IMR-90 (cell line): Measurements from ENCODE around the gene DACT1. TPM values are rescaled to one million over a fixed set of nuclear protein-coding genes. Genes with fewer than 3 reads are reported as not detected.

Experiments used
- ATAC-seq: fragments of 200-7000 bp; cut with Tn5 transposase; 2 replicates; pipeline ENCODE4 v1.9.1; 2020; ENCODE audit warnings: low read depth, mild to moderate bottlenecking, moderate library complexity
- BruUV-seq: library from RNA; stranded (reverse); fragments of 400-500 nt; replicated peaks from 2 replicates; lab custom pipeline; 2021; lab: Mats Ljungman, UMichigan
- CTCF ChIA-PET: fragments of 300-600 bp; formaldehyde crosslinking; extraction: SDS; loops from one replicate; lab custom pipeline; 2021; ENCODE audit warnings: antibody characterized with exemption; lab: Yijun Ruan, JAX
- POLR2A ChIA-PET: fragments of 300-600 bp; sonication (Branson Sonifier 250); formaldehyde crosslinking; loops from one replicate; lab custom pipeline; 2022; ENCODE audit warnings: antibody characterized with exemption; ENCODE audit not compliant: unreplicated experiment; lab: Charles Lee
- DNase-seq: peaks from one replicate; pipeline ENCODE4 v3.0.0; 2013
- H2AFZ ChIP-seq: replicated peaks from 2 replicates; pipeline ENCODE3; 2013; ENCODE audit warnings: low read length, mild to moderate bottlenecking; ENCODE audit not compliant: poor library complexity
- H2AK5ac ChIP-seq: 2 replicates; pipeline ENCODE4 v1.6.1; 2013; ENCODE audit warnings: low read depth, low read length, inconsistent platforms
- H2AK9ac ChIP-seq: replicated peaks from 2 replicates; pipeline ENCODE3; 2013; ENCODE audit warnings: mild to moderate bottlenecking, low read depth, low read length, moderate library complexity; ENCODE audit not compliant: poor library complexity
- H2BK120ac ChIP-seq: 2 replicates; pipeline ENCODE4 v1.6.1; 2013; ENCODE audit warnings: low read depth, low read length, inconsistent platforms
- H2BK15ac ChIP-seq: 3 replicates; pipeline ENCODE4 v1.6.1; 2013; ENCODE audit warnings: low read depth, low read length, inconsistent platforms
- H2BK20ac ChIP-seq: 2 replicates; pipeline ENCODE4 v1.6.1; 2013; ENCODE audit warnings: low read depth, mild to moderate bottlenecking, inconsistent platforms, low read length, moderate library complexity
- H2BK5ac ChIP-seq: 2 replicates; pipeline ENCODE4 v1.6.1; 2013; ENCODE audit warnings: mild to moderate bottlenecking, low read depth, low read length, inconsistent platforms; ENCODE audit not compliant: poor library complexity, severe bottlenecking
- H3K14ac ChIP-seq: replicated peaks from 2 replicates; pipeline ENCODE4 v1.6.1; 2013; ENCODE audit warnings: low read depth, low read length, inconsistent platforms
- H3K18ac ChIP-seq: 2 replicates; pipeline ENCODE4 v1.6.1; 2013; ENCODE audit warnings: low read depth, low read length, control low read depth
- H3K23ac ChIP-seq: 2 replicates; pipeline ENCODE4 v1.6.1; 2013; ENCODE audit warnings: low read depth, low read length, inconsistent platforms
- H3K27ac ChIP-seq: 2 replicates; pipeline ENCODE4 v1.5.1; 2013; ENCODE audit warnings: mild to moderate bottlenecking, control low read depth, low read length; ENCODE audit not compliant: insufficient read depth
- H3K27me3 ChIP-seq: 2 replicates; pipeline ENCODE4 v1.6.1; 2013; ENCODE audit warnings: low read length; ENCODE audit not compliant: control insufficient read depth, insufficient read depth
- H3K36me3 ChIP-seq: 2 replicates; pipeline ENCODE4 v1.6.1; 2013; ENCODE audit warnings: low read length, mixed read lengths; ENCODE audit not compliant: control insufficient read depth, insufficient read depth
- H3K4ac ChIP-seq: 2 replicates; pipeline ENCODE4 v1.6.1; 2013; ENCODE audit warnings: low read depth, low read length, inconsistent platforms
- H3K4me1 ChIP-seq: 2 replicates; pipeline ENCODE4 v1.6.1; 2013; ENCODE audit warnings: low read length, mixed read lengths; ENCODE audit not compliant: control insufficient read depth, insufficient read depth
- H3K4me2 ChIP-seq: 2 replicates; pipeline ENCODE4 v1.6.1; 2013; ENCODE audit warnings: low read depth, mild to moderate bottlenecking, control low read depth, low read length, moderate library complexity
- H3K4me3 ChIP-seq: 2 replicates; pipeline ENCODE4 v1.5.1; 2013; ENCODE audit warnings: low read depth, mild to moderate bottlenecking, control low read depth, low read length, moderate library complexity; ENCODE audit not compliant: insufficient read depth
- H3K56ac ChIP-seq: 2 replicates; pipeline ENCODE4 v1.6.1; 2013; ENCODE audit warnings: low read length, inconsistent platforms; ENCODE audit not compliant: insufficient read depth; ENCODE audit errors: extremely low read depth
- H3K79me1 ChIP-seq, 2 experiments: 2 replicates each; pipeline ENCODE4 v1.6.1; 2013; ENCODE audit warnings: low read length in 2 of 2, inconsistent platforms in 1 of 2, low read depth in 1 of 2
- H3K9ac ChIP-seq: 2 replicates; pipeline ENCODE4 v1.6.1; 2013; ENCODE audit warnings: low read depth, low read length, control low read depth
- H3K9me1 ChIP-seq: 2 replicates; pipeline ENCODE4 v1.6.1; 2013; ENCODE audit warnings: low read length, inconsistent platforms; ENCODE audit not compliant: insufficient read depth
- H3K9me3 ChIP-seq: 2 replicates; pipeline ENCODE4 v1.6.1; 2013; ENCODE audit warnings: low read length; ENCODE audit not compliant: control insufficient read depth, insufficient read depth
- H4K20me1 ChIP-seq: 2 replicates; pipeline ENCODE4 v1.6.1; 2013; ENCODE audit warnings: low read length, inconsistent platforms; ENCODE audit not compliant: insufficient read depth
- H4K5ac ChIP-seq: 2 replicates; pipeline ENCODE4 v1.6.1; 2013; ENCODE audit warnings: mild to moderate bottlenecking, low read depth, low read length, control low read depth
- H4K8ac ChIP-seq, 2 experiments: 2 replicates each; pipeline ENCODE4 v1.6.1; 2013; ENCODE audit warnings: low read depth in 2 of 2, low read length in 2 of 2, control low read depth in 1 of 2, inconsistent platforms in 1 of 2
- H4K91ac ChIP-seq: 2 replicates; pipeline ENCODE4 v1.6.1; 2013; ENCODE audit warnings: low read depth, low read length, inconsistent platforms; ENCODE audit not compliant: insufficient read depth
- ELK1 ChIP-seq: fragments of 150-350 bp; IDR thresholded peaks from 2 replicates; pipeline ENCODE4 v1.6.1; 2016; ENCODE audit warnings: low read depth, mild to moderate bottlenecking, low read length, moderate library complexity, borderline replicate concordance
- MAFK ChIP-seq: IDR thresholded peaks from 2 replicates; pipeline ENCODE4 v1.6.1; 2012; ENCODE audit warnings: low read depth, low read length, improper control_type of control experiment
- MAZ ChIP-seq: IDR thresholded peaks from 2 replicates; pipeline ENCODE4 v1.6.1; 2012; ENCODE audit warnings: low read depth, mild to moderate bottlenecking, low read length, improper control_type of control experiment, moderate library complexity, borderline replicate concordance
- RCOR1 ChIP-seq: IDR thresholded peaks from 2 replicates; pipeline ENCODE4 v1.6.1; 2012; ENCODE audit warnings: mild to moderate bottlenecking, low read length, improper control_type of control experiment; ENCODE audit not compliant: insufficient replicate concordance
- WGBS, 2 experiments: methylation state at CpG; one replicate each; pipeline versions ENCODE4 v1.1.5 to v1.1.7; 2013; ENCODE audit warnings: missing lambda C conversion rate in 2 of 2; ENCODE audit not compliant: insufficient read length in 1 of 2; ENCODE audit errors: extremely low coverage in 2 of 2; 5-methylcytosine and 5-hydroxymethylcytosine counted together
- dilution Hi-C: fragments of 300-500 bp; cut with HindIII; formaldehyde crosslinking; loops from one replicate; pipeline ENCODE4 v1.14.3; 2018; ENCODE audit warnings: low sequenced_read_pairs; ENCODE audit not compliant: unreplicated experiment
- in situ Hi-C: fragments of 300-500 bp; cut with MboI; formaldehyde crosslinking; loops from 3 replicates; pipeline ENCODE4 v1.14.3; 2019; ENCODE audit warnings: low sequenced_read_pairs, inconsistent platforms, mixed read lengths
- intact Hi-C: fragments of 100-400 bp; cut with micrococcal nuclease; formaldehyde crosslinking; loops from 2 replicates; pipeline ENCODE4 v1.10.0; 2022
- polyA plus RNA-seq, 3 experiments: library from polyadenylated mRNA; depleted of rRNA; stranded (reverse); fragments of >200 nt; gene quantifications; 2 replicates each; pipeline ENCODE4 v1.2.3, GENCODE V29; 2012; ENCODE audit warnings: low replicate concordance in 1 of 3
- total RNA-seq: library from RNA; depleted of rRNA; stranded (reverse); fragments of >200 nt; gene quantifications from 2 replicates; pipeline ENCODE4 v1.2.3, GENCODE V29; 2012
- TF ChIP-seq, protein P1 (sequence below): conservative IDR thresholded peaks from 2 replicates; pipeline ENCODE4 v1.5.1; 2012; ENCODE audit warnings: mild to moderate bottlenecking, low read depth, low read length, improper control_type of control experiment

The DACT1 gene
- total and polyA plus RNA-seq, 2 of the 4 experiments (the other 2 are of a cell fraction) = 6.5 to 9.7 TPM

DNA sequence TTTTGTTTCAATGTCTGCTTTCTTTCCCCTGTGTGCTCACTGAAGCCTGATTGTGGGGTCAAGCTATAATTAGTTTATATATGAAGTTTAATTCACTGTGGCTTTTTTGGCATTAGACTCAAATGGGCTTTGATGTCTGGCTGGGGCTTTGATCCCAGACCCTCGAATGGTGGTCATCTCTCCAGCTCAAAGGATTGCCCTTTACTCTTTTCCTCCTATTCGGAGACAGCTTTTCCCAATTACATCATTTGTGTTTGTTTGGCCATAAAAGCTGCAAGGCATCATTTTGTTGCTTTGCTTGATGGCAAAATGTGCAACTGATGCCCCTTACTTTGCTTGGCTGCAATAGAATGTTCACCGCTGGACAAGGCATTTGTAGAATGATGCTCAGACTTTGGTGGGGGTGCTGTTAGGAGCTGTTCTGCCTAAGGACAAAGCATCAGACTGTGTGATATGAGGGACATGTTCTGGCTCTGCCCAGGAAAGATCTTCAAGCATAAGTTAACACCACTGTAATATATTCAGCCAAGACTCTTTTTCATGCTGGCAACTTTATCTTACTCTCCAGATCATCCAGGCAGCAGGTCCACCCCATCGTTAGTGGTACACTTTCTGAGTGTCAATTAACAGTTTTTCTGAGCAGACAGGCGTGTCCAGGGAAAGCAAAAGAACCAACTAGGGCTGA is 3.2 kb upstream of the DACT1 start:
- no peak for DNase-seq
- H4K91ac ChIP-seq = no peak overlapping the region
- in situ Hi-C loops (loop anchor here (5.0 to 25.0 kb wide), 2 partner anchors 132 to 828 kb away; partner anchors contain the start of gene GPR135), dilution Hi-C loops (no loop called here), intact Hi-C loops (loop anchor here (5.0 kb wide), 1 partner anchor 113 kb away; no protein-coding TSS in a partner anchor)
- no peak overlapping the region for H3K23ac ChIP-seq
- H3K56ac ChIP-seq = no peak overlapping the region
- CTCF ChIA-PET = no interaction called here
- H3K36me3 ChIP-seq = no peaks in the 10 kb centered on the region
- H3K4me3 ChIP-seq = no peak overlapping the region
- H4K8ac ChIP-seq = no peak overlapping the region; a peak in 1 of 4 replicates
- no peaks in the 10 kb centered on the region for H3K9me1 ChIP-seq
- POLR2A ChIA-PET = no interaction called here
- ATAC-seq = no peak
- H2AK9ac ChIP-seq = no peak overlapping the region
- no TSS peak for BruUV-seq
- H3K4ac ChIP-seq = no peak overlapping the region
- peaks cover 4 to 9% of the 10 kb centered on the region in 2 experiments; a peak in 3 of 4 replicates for H3K79me1 ChIP-seq
- no peak overlapping the region for H3K9ac ChIP-seq
- 63% methylated on average over 2 of the region's 5 CpGs; no CpG with 5 or more reads in 1 of the 2 experiments for WGBS, 2 experiments
- peaks cover 4% of the 10 kb centered on the region for H4K20me1 ChIP-seq
- no peak overlapping the region for H4K5ac ChIP-seq
- H3K27me3 ChIP-seq = no peaks in the 10 kb centered on the region; the same call in 1 of the 2 replicates
- H2BK15ac ChIP-seq = no peak overlapping the region; the same call in 2 of the 3 replicates
- H3K9me3 ChIP-seq = no peaks in the 10 kb centered on the region
- H2BK20ac ChIP-seq = no peak overlapping the region
- H3K27ac ChIP-seq = no peak overlapping the region
- no peak overlapping the region for H2BK120ac ChIP-seq
- no peak overlapping the region; the same call in 1 of the 2 replicates for H3K18ac ChIP-seq
- no peak overlapping the region for H3K4me2 ChIP-seq
- H3K4me1 ChIP-seq = peaks cover 1% of the 10 kb centered on the region; the same call in 1 of the 2 replicates
- H2AK5ac ChIP-seq = no peak overlapping the region
- H2AFZ ChIP-seq = no peak overlapping the region
- no peak overlapping the region for H2BK5ac ChIP-seq
- TF ChIP-seq, protein P1, sequence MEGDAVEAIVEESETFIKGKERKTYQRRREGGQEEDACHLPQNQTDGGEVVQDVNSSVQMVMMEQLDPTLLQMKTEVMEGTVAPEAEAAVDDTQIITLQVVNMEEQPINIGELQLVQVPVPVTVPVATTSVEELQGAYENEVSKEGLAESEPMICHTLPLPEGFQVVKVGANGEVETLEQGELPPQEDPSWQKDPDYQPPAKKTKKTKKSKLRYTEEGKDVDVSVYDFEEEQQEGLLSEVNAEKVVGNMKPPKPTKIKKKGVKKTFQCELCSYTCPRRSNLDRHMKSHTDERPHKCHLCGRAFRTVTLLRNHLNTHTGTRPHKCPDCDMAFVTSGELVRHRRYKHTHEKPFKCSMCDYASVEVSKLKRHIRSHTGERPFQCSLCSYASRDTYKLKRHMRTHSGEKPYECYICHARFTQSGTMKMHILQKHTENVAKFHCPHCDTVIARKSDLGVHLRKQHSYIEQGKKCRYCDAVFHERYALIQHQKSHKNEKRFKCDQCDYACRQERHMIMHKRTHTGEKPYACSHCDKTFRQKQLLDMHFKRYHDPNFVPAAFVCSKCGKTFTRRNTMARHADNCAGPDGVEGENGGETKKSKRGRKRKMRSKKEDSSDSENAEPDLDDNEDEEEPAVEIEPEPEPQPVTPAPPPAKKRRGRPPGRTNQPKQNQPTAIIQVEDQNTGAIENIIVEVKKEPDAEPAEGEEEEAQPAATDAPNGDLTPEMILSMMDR = no peak
- TF ChIP-seq ELK1 (no peak), RCOR1 (no peak), MAZ (no peak), MAFK (no peak)
- no peak overlapping the region for H3K14ac ChIP-seq
